Right atrium auricular region (tissue), 2 donors: ENCODE measurements around the gene CHRNA4. TPM values are rescaled to one million over a fixed set of nuclear protein-coding genes. Genes with fewer than 3 reads are reported as not detected.
"Not testable (repeated sequence)": the region's sequence is repeated elsewhere in the genome, so short reads cannot be mapped to it uniquely, and the experiment has no call there.

Source experiments
- DNase-seq: peaks from one replicate; pipeline ENCODE4 v3.0.0-alpha.2; 2019; ENCODE audit warnings: low spot score
- H3K27ac ChIP-seq, 2 donors: fragments of 200-600 bp; sonication (generic); 1 replicate in 1 of 2; 2 replicates in 1 of 2; pipeline ENCODE4 v1.5.1; 2016 to 2019
- H3K27me3 ChIP-seq, 2 donors: fragments of 200-600 bp; sonication (generic); one replicate each; pipeline versions ENCODE4 v1.5.1 to v1.6.0; 2017 to 2019
- H3K36me3 ChIP-seq: fragments of 200-600 bp; sonication (generic); one replicate; pipeline ENCODE4 v1.5.1; 2016
- H3K4me1 ChIP-seq, 2 donors: fragments of 200-600 bp; sonication (generic); one replicate each; pipeline versions ENCODE4 v1.5.1 to v1.6.0; 2017 to 2019
- H3K4me3 ChIP-seq, 2 donors: fragments of 200-600 bp; sonication (generic); 1 replicate in 1 of 2; 2 replicates in 1 of 2; pipeline ENCODE4 v1.5.1; 2017 to 2019; ENCODE audit warnings: mild to moderate bottlenecking in 1 of 2, moderate library complexity in 1 of 2
- H3K9me3 ChIP-seq, 2 donors: fragments of 200-600 bp; sonication (generic); one replicate each; pipeline ENCODE4 v1.5.1; 2019
- total RNA-seq, 2 donors: library from RNA; depleted of rRNA; stranded (reverse); fragments of >200 nt; gene quantifications; one replicate each; pipeline ENCODE4 v1.1.0, GENCODE V29; 2016
- TF ChIP-seq, protein P1 (sequence below), 2 donors: fragments of 200-600 bp; sonication (generic); IDR thresholded peaks; one replicate each; pipeline ENCODE4 v1.5.1; 2019; ENCODE audit warnings: antibody characterized with exemption in 2 of 2

CHRNA4 gene
- total RNA-seq, 2 donors from 2014 or later, result not detected

DNA sequence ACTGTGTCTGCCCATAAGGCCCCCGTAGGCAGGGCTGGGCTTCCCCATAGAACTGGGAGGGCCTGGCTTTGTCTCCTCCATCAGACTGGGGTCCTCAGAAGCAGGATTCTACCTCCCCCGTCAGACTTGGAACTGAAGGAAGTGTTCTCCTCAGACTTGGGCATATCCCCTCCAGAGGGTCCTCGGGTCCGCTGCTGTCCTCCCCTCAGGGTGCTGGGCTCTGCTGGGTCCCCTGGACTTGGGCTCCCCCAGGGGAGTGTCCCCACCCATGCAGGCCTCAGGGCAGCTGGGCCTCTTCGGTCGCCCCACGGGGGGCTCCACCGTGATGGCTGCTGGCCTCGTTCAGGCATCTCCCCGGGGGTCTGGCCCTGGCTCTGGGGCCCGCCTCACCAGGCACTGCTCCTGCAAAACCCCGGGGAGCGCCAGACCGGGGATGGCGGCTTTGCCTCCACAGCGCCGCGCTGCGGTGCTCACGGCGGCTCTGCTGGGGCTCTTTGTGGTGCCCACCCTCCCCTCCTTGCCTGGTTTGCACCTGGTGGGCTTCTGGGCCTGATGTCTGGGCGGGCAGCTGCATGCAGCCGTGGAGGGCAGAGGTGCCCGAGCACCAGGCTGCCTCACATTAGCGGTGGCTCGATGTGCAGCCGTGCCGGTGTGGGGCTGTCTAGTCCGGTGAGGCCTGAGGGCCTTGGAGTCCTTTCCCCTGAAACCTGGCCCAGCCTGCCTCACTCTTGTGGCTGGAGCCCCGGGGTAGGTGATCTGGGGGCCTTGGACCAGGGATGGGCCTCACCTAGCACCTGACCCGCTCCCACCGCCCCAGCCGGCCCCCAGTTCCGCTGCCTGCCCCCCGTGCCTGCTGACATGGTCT lies 54.2 kb downstream of the CHRNA4 start:
- TF ChIP-seq, protein P1, sequence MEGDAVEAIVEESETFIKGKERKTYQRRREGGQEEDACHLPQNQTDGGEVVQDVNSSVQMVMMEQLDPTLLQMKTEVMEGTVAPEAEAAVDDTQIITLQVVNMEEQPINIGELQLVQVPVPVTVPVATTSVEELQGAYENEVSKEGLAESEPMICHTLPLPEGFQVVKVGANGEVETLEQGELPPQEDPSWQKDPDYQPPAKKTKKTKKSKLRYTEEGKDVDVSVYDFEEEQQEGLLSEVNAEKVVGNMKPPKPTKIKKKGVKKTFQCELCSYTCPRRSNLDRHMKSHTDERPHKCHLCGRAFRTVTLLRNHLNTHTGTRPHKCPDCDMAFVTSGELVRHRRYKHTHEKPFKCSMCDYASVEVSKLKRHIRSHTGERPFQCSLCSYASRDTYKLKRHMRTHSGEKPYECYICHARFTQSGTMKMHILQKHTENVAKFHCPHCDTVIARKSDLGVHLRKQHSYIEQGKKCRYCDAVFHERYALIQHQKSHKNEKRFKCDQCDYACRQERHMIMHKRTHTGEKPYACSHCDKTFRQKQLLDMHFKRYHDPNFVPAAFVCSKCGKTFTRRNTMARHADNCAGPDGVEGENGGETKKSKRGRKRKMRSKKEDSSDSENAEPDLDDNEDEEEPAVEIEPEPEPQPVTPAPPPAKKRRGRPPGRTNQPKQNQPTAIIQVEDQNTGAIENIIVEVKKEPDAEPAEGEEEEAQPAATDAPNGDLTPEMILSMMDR (IDR thresholded peaks at IDR 0.05), result no peak
- Histone ChIP-seq H3K9me3 (peaks cover 0 to 8% of the 10 kb centered on the region in 2 donors), H3K4me1 (peaks cover 0 to 7% of the 10 kb centered on the region in 2 donors), H3K36me3 (no peaks in the 10 kb centered on the region), H3K27me3 (no peaks in the 10 kb centered on the region), H3K4me3 (no peak overlapping the region), H3K27ac (no peak overlapping the region)
- DNase-seq, result no peak

GRCh38 chr20:63305933-63306672 lies 55.0 kb downstream of the CHRNA4 start:
- peaks cover 0 to 16% of the 10 kb centered on the region in 2 donors for H3K9me3 ChIP-seq
- not testable (repeated sequence) for H3K36me3 ChIP-seq, H3K4me1 ChIP-seq, H3K4me3 ChIP-seq, H3K27ac ChIP-seq, DNase-seq, H3K27me3 ChIP-seq

GRCh38 chr20:63305393-63305792 lies 55.8 kb downstream of the CHRNA4 start:
- DNase-seq, result no peak
- peaks cover 0 to 21% of the 10 kb centered on the region in 2 donors for H3K9me3 ChIP-seq
- H3K27me3 ChIP-seq, result no peaks in the 10 kb centered on the region
- no peaks in the 10 kb centered on the region for H3K36me3 ChIP-seq
- TF ChIP-seq, protein P1 (IDR thresholded peaks at IDR 0.05), result no peak
- H3K27ac ChIP-seq, result no peak overlapping the region
- peaks cover 0 to 7% of the 10 kb centered on the region in 2 donors for H3K4me1 ChIP-seq
- no peak overlapping the region for H3K4me3 ChIP-seq

GRCh38 chr20:63303095-63303666 lies 58.0 kb downstream of the CHRNA4 start:
- H3K27me3 ChIP-seq, result peaks cover 0 to 3% of the 10 kb centered on the region in 2 donors

DNA sequence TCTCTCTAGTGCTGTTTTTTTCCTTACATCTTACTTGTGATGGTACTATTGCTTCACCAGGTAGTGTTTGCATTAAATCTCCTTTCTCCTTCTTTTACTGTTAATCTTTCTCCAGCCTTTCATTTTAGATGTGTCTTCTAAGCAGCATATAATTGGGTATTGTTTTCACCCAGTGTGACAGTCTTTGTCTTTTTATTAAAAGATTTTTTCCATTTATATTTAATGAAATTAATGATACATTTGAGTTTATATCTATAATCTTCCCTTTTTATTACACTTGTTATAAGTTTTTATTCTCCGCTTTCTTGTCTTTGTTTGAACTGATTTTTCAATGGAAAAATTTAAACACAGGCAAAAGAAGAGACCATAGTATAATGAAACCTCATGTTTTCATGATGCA lies 59.5 kb downstream of the CHRNA4 start:
- H3K4me3 ChIP-seq, result no peak overlapping the region
- H3K4me1 ChIP-seq, result no peaks in the 10 kb centered on the region
- no peak for DNase-seq
- peaks cover 4 to 16% of the 10 kb centered on the region in 2 donors for H3K27me3 ChIP-seq
- no peak overlapping the region for H3K27ac ChIP-seq
- peaks cover 0 to 21% of the 10 kb centered on the region in 2 donors for H3K9me3 ChIP-seq
- no peaks in the 10 kb centered on the region for H3K36me3 ChIP-seq
- TF ChIP-seq, protein P1 (IDR thresholded peaks at IDR 0.05), result no peak

More at GRCh38 chr20:63303095-63303666, 58.0 kb downstream of the CHRNA4 start:
- TF ChIP-seq, protein P1 (IDR thresholded peaks at IDR 0.05), result no peak
- Histone ChIP-seq H3K36me3 (no peaks in the 10 kb centered on the region), H3K27ac (no peak overlapping the region), H3K4me3 (no peak overlapping the region), H3K9me3 (peaks cover 0 to 21% of the 10 kb centered on the region in 2 donors), H3K4me1 (no peaks in the 10 kb centered on the region)
- no peak for DNase-seq
